Stomach (tissue), 9 donors: ENCODE results near the gene LIN52. TPM values are rescaled to one million over a fixed set of nuclear protein-coding genes. Genes with fewer than 3 reads are reported as not detected.

Source experiments
- DNase-seq, 2 donors: peaks; one replicate each; pipeline versions ENCODE4 v3.0.0 to v3.0.0-alpha.2; 2013 to 2019
- H3K27ac ChIP-seq, 5 donors: fragments of 200-600 bp in 4 of 5; sonication (generic) in 4 of 5; one replicate each; pipeline ENCODE4 v1.5.1; 2013 to 2019; ENCODE audit warnings: mild to moderate bottlenecking in 1 of 5, moderate library complexity in 1 of 5
- H3K27me3 ChIP-seq, 3 donors: fragments of 200-600 bp; sonication (generic); one replicate each; pipeline ENCODE4 v1.5.1; 2017 to 2019; ENCODE audit warnings: mixed run types in 1 of 3
- H3K36me3 ChIP-seq, 4 donors: fragments of 200-600 bp; sonication (generic); 1 replicate in 3 of 4; 2 replicates in 1 of 4; pipeline ENCODE4 v1.5.1; 2016 to 2019
- H3K4me1 ChIP-seq, 4 donors: fragments of 200-600 bp; sonication (generic); one replicate each; pipeline ENCODE4 v1.5.1; 2016 to 2019
- H3K4me3 ChIP-seq, 4 donors: fragments of 200-600 bp; sonication (generic) in 3 of 4; one replicate each; pipeline ENCODE4 v1.5.1; 2016 to 2019; ENCODE audit warnings: mild to moderate bottlenecking in 1 of 4
- H3K9me3 ChIP-seq, 4 donors: fragments of 200-600 bp; sonication (generic); one replicate each; pipeline ENCODE4 v1.5.1; 2016 to 2019
- EP300 ChIP-seq: sonication (generic); formaldehyde crosslinking; IDR thresholded peaks from one replicate; pipeline ENCODE4 v1.6.1; 2017; ENCODE audit warnings: antibody characterized with exemption
- POLR2A ChIP-seq, 4 donors: fragments of 450-650 bp; IDR thresholded peaks; one replicate each; pipeline ENCODE4 v1.6.1; 2016; ENCODE audit warnings: antibody characterized with exemption in 4 of 4, control low read depth in 2 of 4, mild to moderate bottlenecking in 1 of 4, moderate library complexity in 1 of 4
- POLR2AphosphoS5 ChIP-seq, 3 donors: sonication (generic); formaldehyde crosslinking; IDR thresholded peaks; one replicate each; pipeline ENCODE4 v1.6.1; 2016; ENCODE audit warnings: antibody characterized with exemption in 3 of 3
- WGBS, 5 donors: extraction: QIAGEN DNeasy Blood & Tissue Kit in 3 of 5; methylation state at CpG; one replicate each; pipeline versions ENCODE4 v1.1.5 to v1.1.7; 2013 to 2018; 5-methylcytosine and 5-hydroxymethylcytosine counted together
- intact Hi-C: fragments of 100-400 bp; cut with DNase I; formaldehyde crosslinking; loops from one replicate; pipeline ENCODE4 v1.15.1; 2023; ENCODE audit warnings: low total_unique reads
- polyA plus RNA-seq, 3 donors: library from polyadenylated mRNA; stranded (reverse); fragments of 200-250 nt; gene quantifications; one replicate each; pipeline ENCODE4 v1.2.3, GENCODE V29; 2013
- total RNA-seq, 5 donors: library from RNA; depleted of rRNA; stranded (reverse); fragments of >200 nt; gene quantifications; one replicate each; pipeline versions ENCODE4 v1.1.0 to v1.2.3, GENCODE V29; 2014 to 2016
- TF ChIP-seq, protein P1 (sequence below), 7 experiments: fragments of 450-650 bp in 4 of 7; fragments of 200-600 bp in 3 of 7; sonication (generic) in 3 of 7; IDR thresholded peaks; one replicate each; pipeline ENCODE4 v1.5.1; 2016 to 2019; ENCODE audit warnings: antibody characterized with exemption in 7 of 7, control low read depth in 2 of 7, mild to moderate bottlenecking in 1 of 7
- donor health status: healthy with polysubstance abuse.
- donor health status: Bipolar disorder and iron deficiency.
- donor health status: healthy.

The LIN52 gene
- total and polyA plus RNA-seq, 8 donors = 0.87 to 16.7 (median 6.9) TPM

DNA sequence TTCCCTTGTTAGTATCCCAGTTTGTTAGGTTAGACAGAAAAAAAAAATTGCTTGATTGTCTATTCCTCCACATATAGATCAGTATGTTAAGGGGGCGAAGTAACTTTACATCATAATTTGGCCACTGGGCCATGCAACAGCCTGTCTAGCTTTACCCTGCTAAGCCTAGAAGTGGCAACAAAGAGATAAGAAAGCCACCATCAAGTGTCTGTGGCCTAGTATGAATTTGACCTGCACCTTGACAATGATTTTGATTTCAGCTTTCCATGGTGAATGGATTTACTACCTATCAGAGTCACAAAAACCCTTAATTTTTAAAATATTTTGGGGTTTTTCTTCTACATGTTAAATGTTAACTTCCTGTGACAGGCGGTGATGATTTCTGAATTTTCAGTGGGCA lies 63.9 kb downstream of the LIN52 start:
- intact Hi-C loops = no loop called here
- H3K4me3 ChIP-seq = no peak overlapping the region
- TF ChIP-seq POLR2A (IDR thresholded peaks at IDR 0.05) (no peak), POLR2AphosphoS5 (IDR thresholded peaks at IDR 0.05) (no peak), EP300 (no peak)
- TF ChIP-seq, protein P1, sequence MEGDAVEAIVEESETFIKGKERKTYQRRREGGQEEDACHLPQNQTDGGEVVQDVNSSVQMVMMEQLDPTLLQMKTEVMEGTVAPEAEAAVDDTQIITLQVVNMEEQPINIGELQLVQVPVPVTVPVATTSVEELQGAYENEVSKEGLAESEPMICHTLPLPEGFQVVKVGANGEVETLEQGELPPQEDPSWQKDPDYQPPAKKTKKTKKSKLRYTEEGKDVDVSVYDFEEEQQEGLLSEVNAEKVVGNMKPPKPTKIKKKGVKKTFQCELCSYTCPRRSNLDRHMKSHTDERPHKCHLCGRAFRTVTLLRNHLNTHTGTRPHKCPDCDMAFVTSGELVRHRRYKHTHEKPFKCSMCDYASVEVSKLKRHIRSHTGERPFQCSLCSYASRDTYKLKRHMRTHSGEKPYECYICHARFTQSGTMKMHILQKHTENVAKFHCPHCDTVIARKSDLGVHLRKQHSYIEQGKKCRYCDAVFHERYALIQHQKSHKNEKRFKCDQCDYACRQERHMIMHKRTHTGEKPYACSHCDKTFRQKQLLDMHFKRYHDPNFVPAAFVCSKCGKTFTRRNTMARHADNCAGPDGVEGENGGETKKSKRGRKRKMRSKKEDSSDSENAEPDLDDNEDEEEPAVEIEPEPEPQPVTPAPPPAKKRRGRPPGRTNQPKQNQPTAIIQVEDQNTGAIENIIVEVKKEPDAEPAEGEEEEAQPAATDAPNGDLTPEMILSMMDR (IDR thresholded peaks at IDR 0.05) = no peak
- no peak for DNase-seq
- H3K9me3 ChIP-seq = no peaks in the 10 kb centered on the region
- no peaks in the 10 kb centered on the region for H3K4me1 ChIP-seq
- H3K36me3 ChIP-seq = no peaks in the 10 kb centered on the region
- 91 to 99% (median 98%) methylated on average over 2 of the region's 2 CpGs for WGBS, 5 donors
- no peak overlapping the region for H3K27ac ChIP-seq
- no peaks in the 10 kb centered on the region for H3K27me3 ChIP-seq

DNA sequence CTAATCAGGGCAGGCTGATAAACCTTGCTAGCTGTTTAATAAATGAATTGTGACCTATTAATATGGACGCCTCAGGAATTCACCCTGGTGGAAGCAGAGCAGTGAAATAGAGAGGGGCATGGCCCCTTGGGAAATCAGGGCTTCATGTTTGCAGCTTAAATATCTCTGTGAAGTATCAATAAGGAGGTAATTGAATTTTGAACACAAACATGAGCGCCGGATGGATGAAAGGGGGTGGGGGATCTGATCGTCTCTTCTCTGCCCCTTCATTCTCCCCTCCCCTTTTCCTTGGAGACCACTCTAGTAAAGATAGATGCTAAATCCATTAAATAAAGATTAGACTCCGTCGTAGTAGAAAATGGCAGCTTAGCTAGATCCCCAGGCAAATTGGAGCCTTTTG lies 70.5 kb downstream of the LIN52 start:
- no peak for TF ChIP-seq POLR2AphosphoS5 (IDR thresholded peaks at IDR 0.05)
- TF ChIP-seq POLR2A (IDR thresholded peaks at IDR 0.05) = no peak
- Histone ChIP-seq H3K27ac (no peak overlapping the region), H3K27me3 (no peaks in the 10 kb centered on the region), H3K36me3 (peaks cover 0 to 9% (median 3%) of the 10 kb centered on the region in 4 donors), H3K4me3 (no peak overlapping the region), H3K9me3 (no peaks in the 10 kb centered on the region), H3K4me1 (no peaks in the 10 kb centered on the region)
- DNase-seq = peak in 1 of 2 donors; percentile 5
- intact Hi-C loops = no loop called here
- 71 to 78% (median 75%) methylated on average over 6 of the region's 6 CpGs for WGBS, 5 donors

DNA sequence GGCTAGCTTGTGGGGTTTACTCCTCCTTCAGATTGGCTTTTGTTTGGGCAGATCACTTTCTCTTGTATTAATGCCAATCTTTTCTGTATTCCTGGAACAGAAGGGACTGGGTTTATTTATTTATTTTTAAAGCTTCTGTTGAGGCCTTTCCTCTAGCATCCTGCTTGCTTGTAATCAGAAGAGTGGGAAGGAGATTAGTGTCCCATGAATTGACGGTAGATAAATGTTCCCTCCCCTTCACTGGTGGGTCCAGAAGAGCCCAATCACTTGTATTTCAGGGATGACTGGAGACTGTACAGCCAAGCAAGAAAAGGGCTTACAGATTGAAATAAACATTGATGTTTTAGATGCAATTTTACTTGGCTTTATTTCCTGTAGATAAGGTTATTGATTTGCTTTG lies 71.0 kb downstream of the LIN52 start:
- Histone ChIP-seq H3K27me3 (no peaks in the 10 kb centered on the region), H3K36me3 (peaks cover 0 to 9% (median 3%) of the 10 kb centered on the region in 4 donors), H3K4me1 (no peaks in the 10 kb centered on the region), H3K9me3 (no peaks in the 10 kb centered on the region), H3K4me3 (no peak overlapping the region), H3K27ac (no peak overlapping the region)
- DNase-seq = no peak
- 50 to 77% (median 67%) methylated on average over 1 of the region's 1 CpG for WGBS, 5 donors
- intact Hi-C loops = no loop called here
- TF ChIP-seq POLR2A (IDR thresholded peaks at IDR 0.05) = no peak
- no peak for TF ChIP-seq EP300
- TF ChIP-seq, protein P1 (IDR thresholded peaks at IDR 0.05) = no peak
- TF ChIP-seq POLR2AphosphoS5 (IDR thresholded peaks at IDR 0.05) = no peak

DNA sequence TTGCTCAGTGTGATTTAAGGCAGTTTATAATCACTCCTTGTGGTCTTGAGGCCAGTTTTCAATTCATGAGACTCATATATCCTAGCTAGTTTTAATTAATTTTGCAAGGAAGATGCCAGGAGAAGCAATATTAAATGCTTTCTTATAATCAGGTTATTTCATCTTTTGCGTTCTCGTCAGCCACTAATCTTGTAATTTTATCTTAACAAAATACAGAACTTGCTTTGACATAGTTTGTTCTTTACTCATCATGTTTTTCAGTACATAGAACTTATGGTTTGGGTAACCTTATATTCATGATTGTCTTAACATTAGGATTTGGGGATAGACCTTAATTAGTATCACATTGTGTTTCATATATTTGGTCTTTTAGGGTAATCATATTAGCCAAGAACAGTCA lies 76.0 kb downstream of the LIN52 start:
- no peaks in the 10 kb centered on the region for H3K9me3 ChIP-seq
- DNase-seq = no peak
- TF ChIP-seq EP300 = no peak
- no peak for TF ChIP-seq POLR2AphosphoS5 (IDR thresholded peaks at IDR 0.05)
- no peak for TF ChIP-seq POLR2A (IDR thresholded peaks at IDR 0.05)
- H3K4me1 ChIP-seq = no peaks in the 10 kb centered on the region
- no peaks in the 10 kb centered on the region for H3K27me3 ChIP-seq
- no peak overlapping the region for H3K27ac ChIP-seq
- no peak overlapping the region for H3K4me3 ChIP-seq
- intact Hi-C loops = no loop called here
- H3K36me3 ChIP-seq = peaks cover 0 to 20% (median 12%) of the 10 kb centered on the region in 4 donors
- WGBS, 5 donors = 68 to 98% (median 95%) methylated on average over 2 of the region's 2 CpGs

DNA sequence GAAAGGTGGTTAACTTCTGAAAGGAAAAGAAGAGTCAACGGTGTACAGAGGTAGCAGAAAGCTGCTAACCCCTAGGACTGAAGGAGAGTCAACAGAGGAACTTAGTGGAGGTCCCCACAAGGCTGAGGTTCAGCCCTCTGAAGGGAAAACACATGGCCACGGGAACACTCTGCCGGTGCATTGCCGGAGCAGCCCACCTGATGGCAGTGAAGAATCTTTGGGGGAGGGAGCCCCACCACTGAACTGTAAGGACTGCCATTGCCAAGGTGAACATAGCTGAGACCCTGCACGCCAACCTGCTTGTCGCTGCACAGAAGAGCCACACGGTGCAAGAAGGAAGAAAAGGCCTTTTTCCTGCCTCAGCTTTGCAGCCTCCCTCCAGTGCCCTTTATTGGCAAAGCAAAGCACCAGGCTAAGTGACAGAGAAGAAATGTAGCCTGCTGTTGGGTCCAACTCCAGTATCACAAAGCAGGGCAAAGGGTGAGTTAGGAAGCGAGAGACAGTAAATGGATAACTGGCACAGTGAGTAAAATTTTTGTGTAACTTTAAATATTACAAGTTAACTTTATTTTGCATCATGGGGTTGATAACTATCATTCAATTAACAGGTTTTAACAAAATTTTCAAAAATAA lies 76.9 kb downstream of the LIN52 start:
- H3K27ac ChIP-seq = no peak overlapping the region
- TF ChIP-seq, protein P1 (IDR thresholded peaks at IDR 0.05) = no peak
- TF ChIP-seq POLR2A (IDR thresholded peaks at IDR 0.05) (no peak), EP300 (no peak), POLR2AphosphoS5 (IDR thresholded peaks at IDR 0.05) (no peak)
- no peaks in the 10 kb centered on the region for H3K27me3 ChIP-seq
- H3K4me1 ChIP-seq = no peaks in the 10 kb centered on the region
- WGBS, 5 donors = 82 to 89% (median 87%) methylated on average over 8 of the region's 8 CpGs
- DNase-seq = no peak
- no peak overlapping the region for H3K4me3 ChIP-seq
- H3K9me3 ChIP-seq = no peaks in the 10 kb centered on the region
- intact Hi-C loops = no loop called here
- peaks cover 0 to 22% (median 14%) of the 10 kb centered on the region in 4 donors for H3K36me3 ChIP-seq
